Measurements from ENCODE around the gene ID1.
"Not testable (repeated sequence)": the region's sequence is repeated elsewhere in the genome, so short reads cannot be mapped to it uniquely, and the experiment has no call there.

Gene ID1

GRCh38 chr20:31573555-31574321, 31.4 kb upstream of the ID1 start:
- no peak for DNase-seq (ENCODE audit: low spot score)

DNA sequence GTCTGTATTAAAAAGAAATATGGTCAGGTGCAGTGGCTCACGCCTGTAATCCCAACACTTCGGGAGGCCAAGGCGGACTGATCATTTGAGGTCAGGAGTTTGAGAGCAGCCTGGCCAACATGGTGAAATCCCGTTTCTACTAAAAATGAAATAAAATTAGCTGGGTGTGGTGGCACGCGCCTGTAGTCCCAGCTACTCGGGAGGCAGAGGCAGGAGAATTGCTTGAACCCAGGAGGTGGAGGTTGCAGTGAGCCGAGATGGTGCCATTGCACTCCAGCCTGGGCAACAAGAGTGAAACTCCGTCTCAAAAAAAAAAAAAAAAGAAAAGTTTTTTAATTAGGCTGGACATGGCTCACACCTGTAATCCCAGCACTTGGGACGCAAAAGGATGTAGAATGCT, 30.1 kb upstream of the ID1 start:
- not testable (repeated sequence) for DNase-seq (ENCODE audit: low spot score)

- DNase-seq (ENCODE audit: low spot score): no peak
Measured at GRCh38 chr20:31576751-31577150, 28.3 kb upstream of the ID1 start.

GRCh38 chr20:31577194-31577593, 27.9 kb upstream of the ID1 start:
- no peak for DNase-seq (ENCODE audit: low spot score)

DNA sequence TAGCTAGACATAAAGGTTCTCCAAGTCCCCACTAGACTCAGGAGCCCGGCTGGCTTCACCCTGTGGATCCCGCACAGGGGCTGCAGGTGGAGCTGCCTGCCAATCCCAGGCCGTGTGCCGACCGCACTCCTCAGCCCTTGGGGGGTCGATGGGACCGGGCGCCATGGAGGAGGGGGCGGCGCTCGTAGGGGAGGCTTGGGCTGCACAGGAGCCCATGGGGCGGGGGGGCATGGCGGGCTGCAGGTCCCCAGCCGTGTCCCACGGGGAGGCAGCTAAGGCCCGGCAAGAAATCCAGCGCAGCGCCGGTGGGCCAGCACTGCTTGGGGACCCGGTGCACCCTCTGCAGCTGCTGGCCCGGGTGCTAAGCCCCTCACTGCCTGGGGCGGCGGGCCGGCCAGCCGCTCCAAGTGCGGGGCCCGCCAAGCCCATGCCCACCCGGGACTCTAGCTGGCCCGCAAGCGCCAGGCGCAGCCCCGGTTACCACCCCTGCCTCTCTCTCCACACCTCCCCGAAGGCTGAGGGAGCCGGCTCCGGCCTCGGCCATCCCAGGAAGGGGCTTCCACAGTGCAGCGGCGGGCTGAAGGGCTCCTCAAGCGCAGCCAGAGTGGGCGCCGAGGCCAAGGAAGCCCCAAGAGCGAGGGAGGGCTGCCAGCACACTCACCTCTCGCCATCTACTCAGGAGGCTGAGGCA, 26.5 kb upstream of the ID1 start:
- DNase-seq (ENCODE audit: low spot score): no peak

DNA sequence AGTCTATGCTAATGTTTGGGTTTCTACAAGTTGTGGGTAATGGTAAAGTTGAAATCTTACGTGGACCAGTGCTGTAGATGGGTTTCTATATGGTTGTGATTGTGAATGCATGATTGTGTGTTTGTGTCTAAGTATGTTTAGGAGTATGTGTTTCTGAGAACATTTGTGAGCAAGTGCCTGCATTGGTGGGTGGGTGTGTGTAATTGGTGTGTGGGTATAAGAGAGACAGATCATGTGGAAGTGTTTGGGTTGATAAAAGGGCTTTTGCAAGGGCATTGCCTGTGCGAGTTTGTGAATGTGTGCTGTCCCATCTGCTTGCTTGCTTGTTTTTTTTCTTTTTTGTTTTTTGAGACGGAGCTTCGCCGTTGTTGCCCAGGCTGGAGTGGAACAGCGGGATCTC, 25.8 kb upstream of the ID1 start:
- no peak for DNase-seq (ENCODE audit: low spot score)

DNA sequence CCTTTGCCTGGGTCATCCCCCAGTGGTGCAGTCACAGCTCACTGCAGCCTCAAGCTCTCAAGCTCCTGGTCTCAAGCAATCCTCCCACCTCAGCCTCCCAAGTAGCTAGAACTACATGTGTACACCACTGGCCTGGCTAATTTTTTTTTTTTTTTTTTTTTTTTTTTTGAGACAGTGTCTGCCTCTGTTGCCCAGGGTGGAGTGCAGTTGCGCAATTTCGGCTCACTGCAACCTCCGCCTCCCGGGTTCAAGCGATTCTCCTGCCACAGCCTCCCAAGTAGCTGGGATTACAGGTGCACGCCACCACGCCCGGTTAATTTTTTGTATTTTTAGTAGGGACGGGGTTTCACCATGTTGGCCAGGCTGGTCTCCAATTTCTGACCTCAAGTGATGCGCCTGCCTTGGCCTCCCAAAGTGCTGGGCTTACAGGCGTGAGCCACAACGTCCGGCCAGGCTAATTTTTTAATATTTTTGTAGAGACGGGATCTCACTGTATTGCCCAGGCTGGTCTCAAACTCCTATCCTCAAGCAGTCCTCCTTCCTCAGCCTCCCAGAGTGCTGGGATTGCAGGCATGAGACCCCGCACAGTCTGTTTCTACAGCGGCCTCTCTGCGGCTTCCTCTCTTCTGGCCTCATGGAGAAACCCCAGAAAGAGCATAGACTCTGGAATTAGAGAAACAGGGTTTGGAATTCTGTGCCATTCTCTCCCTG, 25.0 kb upstream of the ID1 start:
- DNase-seq (ENCODE audit: low spot score): not testable (repeated sequence)

DNA sequence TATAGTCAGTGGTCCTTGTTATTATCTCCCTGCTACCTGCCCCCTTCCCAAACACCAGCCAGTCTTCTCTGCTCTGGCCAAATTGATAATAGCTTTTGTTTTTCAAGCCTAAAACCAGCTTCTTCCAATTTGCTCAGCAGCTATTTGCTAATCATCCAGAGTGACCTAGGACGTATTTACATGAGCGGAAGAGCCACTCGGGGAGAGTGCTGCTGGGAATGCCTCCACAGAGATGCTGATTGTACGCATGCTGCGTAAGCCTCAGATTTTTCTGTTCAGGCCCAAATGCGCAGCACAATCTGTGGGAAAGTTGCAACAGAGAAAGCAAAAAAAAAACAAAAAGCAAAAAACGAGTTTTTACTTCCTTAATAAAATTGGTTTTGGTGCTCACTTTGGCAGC, 24.4 kb upstream of the ID1 start:
- no peak for DNase-seq (ENCODE audit: low spot score)

DNA sequence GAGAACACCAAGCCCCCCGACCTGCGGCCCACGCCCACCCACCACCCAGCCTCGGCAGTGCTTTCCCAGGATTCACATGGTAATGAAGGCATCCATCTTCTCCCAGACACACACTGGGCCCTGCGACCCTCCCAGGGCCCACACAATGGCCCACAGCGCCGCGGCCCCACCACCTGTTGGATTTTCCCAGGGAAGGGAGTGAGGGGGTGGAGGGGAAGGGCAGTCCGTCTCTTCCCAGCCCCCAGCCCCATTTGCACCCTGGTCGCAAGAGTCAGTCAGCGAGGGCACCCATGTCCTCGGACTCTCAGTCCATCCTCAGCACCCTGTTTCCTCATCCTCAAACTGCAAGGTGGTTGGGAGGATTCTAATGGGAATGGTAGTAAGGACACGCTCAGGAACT, 23.7 kb upstream of the ID1 start:
- DNase-seq (ENCODE audit: low spot score): no peak

DNA sequence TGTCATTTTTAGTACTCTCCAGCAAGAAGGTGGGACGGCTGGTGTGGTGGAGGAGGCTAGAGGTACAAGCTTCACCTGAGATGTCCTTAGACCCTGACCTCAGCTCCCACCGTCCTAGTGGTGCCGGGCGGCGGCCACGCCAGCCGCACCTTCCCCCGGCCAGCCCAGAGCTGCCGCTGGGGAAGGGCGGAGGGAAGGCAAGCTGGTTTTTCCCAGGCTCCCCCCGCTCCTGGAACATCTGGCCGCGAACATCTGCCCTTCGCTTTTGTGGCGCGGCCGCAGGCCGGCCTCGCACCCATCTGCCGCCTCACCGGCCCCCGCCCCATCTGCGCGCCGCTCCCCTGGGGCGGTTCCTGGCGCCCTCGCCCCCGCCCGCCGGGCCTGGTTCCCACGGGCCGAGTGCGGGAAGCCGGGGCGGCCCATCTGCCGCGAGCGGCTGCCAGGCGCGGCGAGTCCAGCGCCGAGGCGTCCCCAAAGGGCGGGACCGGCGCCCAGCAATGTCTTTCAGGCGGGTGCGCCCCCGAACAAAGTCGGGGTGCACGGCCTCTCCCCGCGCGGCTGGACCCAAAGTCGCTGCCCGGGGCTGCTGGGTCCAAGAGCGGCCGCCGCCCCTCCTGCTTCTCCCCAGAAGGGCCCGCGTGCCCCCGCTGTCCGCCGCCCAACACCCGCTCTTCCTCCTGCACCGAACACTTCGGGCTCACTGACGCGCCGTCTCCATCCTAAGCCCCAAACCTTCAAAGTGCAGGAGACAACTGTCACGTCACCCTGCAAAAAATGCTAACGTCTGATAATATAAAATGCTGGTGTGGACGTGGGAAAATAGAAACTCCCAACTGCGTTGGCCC, 17.3 kb upstream of the ID1 start:
- no peak for DNase-seq (ENCODE audit: low spot score)

DNA sequence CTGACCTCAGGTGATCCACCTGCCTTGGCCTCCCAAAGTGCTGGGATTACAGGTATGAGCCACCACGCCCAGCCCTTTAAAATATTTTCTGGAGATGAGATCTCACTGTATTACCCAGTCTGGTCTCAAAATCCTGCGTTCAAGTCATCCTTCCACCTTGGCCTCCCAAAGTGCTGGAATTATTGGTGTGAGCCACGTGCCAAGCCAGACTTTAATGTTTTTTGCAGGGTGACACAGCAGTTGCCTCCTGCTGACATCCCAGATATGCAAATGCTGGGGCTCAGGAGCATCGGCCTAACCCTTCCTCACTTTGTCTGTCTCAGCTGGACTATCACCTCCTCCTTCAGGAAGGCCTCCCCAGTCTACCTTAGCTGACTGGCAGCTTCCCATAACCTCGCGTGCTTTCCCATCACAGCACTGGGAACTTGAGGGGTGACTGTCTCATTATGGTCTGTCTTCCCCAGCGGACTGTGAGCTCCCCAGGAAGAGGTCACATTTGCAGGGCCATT, 14.3 kb upstream of the ID1 start:
- DNase-seq (ENCODE audit: low spot score): no peak

DNA sequence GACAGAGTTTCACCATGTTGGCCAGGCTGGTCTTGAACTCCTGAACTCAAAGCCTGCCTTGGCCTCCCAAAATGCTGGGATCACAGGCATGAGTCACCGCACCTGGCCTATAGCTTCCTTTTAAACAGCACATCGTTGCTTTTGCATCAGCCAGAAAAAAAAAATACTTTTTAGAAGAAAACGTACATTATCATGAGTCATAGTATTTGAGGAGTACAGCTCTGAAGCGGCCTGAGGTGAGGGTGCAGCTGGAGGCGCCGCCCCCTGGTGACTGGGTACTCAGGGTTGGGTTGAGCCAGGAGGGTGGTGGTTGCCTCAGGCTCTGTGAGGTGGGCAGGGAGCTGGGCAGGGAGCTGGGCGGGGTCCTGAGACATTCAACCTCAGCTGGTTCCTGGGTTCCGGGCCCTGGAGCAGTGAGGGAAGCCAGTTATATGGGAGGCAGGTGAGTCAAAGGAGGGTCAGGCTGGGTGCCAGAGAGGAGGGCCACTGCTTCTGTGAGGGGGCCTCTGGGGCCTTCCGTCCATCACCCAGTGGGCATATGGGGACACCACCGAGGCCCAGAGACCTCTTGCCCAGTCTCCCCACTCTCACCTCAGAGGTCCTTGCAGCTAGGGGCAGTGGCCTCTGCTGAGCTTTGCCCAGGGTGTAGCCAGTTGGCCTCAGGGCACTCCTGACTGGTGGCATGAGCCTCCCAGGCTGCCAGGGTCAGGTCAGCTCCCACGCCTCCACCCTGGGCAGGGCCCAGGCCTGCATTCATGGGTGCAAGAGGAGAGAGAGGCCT, 11.7 kb upstream of the ID1 start:
- DNase-seq (ENCODE audit: low spot score): no peak

DNA sequence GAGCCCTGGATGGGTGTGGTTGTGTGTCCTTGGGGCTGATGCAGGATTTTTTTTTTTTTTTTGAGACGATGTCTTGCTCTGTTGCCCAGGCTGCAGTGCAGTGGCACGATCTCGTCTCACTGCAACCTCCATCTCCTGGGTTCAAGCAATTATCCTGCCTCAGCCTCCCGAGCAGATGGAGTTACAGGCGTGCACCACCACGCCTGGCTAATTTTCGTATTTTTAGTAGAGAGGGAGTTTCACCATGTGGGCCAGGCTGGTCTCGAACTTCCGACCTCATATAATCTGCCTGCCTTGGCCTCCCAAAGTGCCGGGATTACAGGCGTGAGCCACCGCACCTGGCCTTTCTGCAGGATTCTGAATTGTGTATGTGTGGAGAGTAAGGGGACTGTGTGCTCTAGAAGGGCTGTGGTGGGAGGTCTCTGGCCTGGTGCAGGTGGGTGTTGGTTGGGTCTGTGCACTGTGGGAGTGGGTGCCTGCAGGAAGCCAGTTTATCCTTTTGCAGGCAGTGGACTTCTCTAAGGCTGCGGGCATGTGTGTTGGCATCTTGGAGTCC, 11.0 kb upstream of the ID1 start:
- no peak for DNase-seq (ENCODE audit: low spot score)

- DNase-seq (ENCODE audit: low spot score): no peak
Measured at GRCh38 chr20:31594558-31595379, 10.3 kb upstream of the ID1 start.

DNA sequence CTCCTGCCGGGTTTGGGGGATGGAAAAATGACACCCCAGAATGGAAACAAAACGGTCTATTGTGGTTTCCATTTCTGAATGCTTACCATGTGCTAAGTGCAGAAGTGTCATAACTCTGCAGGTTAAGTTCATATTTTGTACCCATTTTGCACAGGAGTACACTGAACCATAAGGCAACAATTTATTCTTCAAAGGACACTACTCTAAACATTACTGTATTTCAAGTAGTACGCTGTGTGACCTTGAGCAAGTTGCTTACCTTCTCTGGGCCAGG, 9.8 kb upstream of the ID1 start:
- DNase-seq (ENCODE audit: low spot score): no peak

GRCh38 chr20:31595654-31596411, 9.3 kb upstream of the ID1 start:
- no peak for DNase-seq (ENCODE audit: low spot score)

GRCh38 chr20:31596412-31596715, 8.7 kb upstream of the ID1 start:
- DNase-seq (ENCODE audit: low spot score): not testable (repeated sequence)

- no peak for DNase-seq (ENCODE audit: low spot score)
Measured at GRCh38 chr20:31596831-31597480, 8.1 kb upstream of the ID1 start.

DNA sequence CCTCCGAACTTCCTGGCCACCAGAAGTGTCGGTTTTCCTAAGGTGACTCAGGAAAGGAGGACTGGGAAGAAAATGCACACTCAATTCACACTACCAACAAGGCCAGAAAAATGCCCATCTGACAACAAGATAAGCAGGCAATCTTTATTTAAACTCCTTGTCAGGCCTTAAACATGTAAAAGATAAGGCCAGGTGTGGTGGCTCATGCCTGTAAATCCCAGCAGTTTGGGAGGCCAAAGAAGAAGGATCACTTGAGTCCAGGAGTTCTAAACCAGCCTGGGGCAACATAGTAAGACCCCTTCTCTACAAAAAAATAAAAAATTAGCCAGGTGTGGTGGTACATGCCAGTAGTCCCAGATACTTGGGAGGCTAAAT, 7.6 kb upstream of the ID1 start:
- no peak for DNase-seq (ENCODE audit: low spot score)
